ENCODE results near the gene GLP1R.

GLP1R gene

DNA sequence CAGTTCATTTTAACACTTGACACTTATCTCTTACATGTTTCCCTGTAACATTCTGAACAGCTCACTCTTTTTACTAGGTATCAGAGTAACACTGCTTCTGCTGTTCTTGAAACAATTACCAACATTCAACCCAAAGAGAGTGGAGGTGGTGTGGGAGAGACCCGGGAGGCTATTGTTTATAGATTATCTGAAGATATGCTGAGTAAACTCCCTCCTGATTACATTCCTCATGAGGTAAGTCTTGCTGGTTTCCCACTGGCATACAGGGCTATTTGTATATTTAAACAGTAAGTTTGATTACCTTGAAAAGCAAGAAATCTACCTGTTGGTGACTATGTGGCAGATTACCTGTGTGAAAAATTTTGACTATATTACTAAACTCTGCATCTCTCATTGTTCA, 39.8 kb upstream of the GLP1R start:
- ChIA-PET POLR2A (no interaction called here), CTCF (interaction anchor here (0.6 to 1.2 kb wide), 3 partner anchors 11 to 139 kb away, joined by 3 to 5 read pairs (median 5); no protein-coding TSS in a partner anchor)
- TF ChIP-seq LEF1 (IDR thresholded peaks at IDR 0.05; ENCODE audit: borderline replicate concordance) (no peak), FOXA1 (IDR thresholded peaks at IDR 0.05) (no peak), ARNT (IDR thresholded peaks at IDR 0.05) (no peak), FOXK2 (IDR thresholded peaks at IDR 0.05) (no peak), TARDBP (IDR thresholded peaks at IDR 0.05) (no peak), NFRKB (IDR thresholded peaks at IDR 0.05) (no peak), SUZ12 (IDR thresholded peaks at IDR 0.05) (no peak), ELF4 (IDR thresholded peaks at IDR 0.05) (no peak), L3MBTL2 (conservative IDR thresholded peaks at IDR 0.05) (no peak), ZNF384 (IDR thresholded peaks at IDR 0.05) (no peak), SP1 (IDR thresholded peaks at IDR 0.05) (no peak), FOXM1 (IDR thresholded peaks at IDR 0.05; ENCODE audit: borderline replicate concordance) (no peak)
- TF ChIP-seq, protein P1, sequence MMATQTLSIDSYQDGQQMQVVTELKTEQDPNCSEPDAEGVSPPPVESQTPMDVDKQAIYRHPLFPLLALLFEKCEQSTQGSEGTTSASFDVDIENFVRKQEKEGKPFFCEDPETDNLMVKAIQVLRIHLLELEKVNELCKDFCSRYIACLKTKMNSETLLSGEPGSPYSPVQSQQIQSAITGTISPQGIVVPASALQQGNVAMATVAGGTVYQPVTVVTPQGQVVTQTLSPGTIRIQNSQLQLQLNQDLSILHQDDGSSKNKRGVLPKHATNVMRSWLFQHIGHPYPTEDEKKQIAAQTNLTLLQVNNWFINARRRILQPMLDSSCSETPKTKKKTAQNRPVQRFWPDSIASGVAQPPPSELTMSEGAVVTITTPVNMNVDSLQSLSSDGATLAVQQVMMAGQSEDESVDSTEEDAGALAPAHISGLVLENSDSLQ (IDR thresholded peaks at IDR 0.05) = no peak
- no peak for DNase-seq (ENCODE audit: extremely low spot score)

DNA sequence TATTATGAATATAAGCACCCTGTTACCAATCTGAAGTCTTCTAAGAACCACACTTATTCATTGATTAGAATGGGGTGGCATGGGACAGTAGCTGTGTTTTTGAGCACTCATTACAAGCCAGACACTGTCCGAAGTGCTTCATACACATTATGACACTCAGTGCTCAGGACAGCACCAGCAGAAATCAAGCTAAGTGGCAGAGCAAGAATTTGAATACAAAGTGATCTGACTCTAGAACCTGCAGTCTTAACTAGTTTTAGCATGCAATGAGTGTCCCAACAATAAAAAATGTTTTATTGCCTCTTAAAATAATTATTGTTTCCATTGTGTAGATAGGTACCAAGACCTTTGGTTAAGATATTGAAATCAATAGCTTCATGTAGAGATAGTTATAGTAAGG, 39.1 kb upstream of the GLP1R start:
- TF ChIP-seq BHLHE40 (IDR thresholded peaks at IDR 0.05; ENCODE audit: borderline replicate concordance) (no peak), NFRKB (IDR thresholded peaks at IDR 0.05) (no peak), ARNT (IDR thresholded peaks at IDR 0.05) (no peak), SP1 (IDR thresholded peaks at IDR 0.05) (no peak), HDGF (IDR thresholded peaks at IDR 0.05; ENCODE audit: borderline replicate concordance) (no peak), FOXM1 (IDR thresholded peaks at IDR 0.05; ENCODE audit: borderline replicate concordance) (no peak), ZNF384 (IDR thresholded peaks at IDR 0.05) (no peak), TARDBP (IDR thresholded peaks at IDR 0.05) (no peak), SUZ12 (IDR thresholded peaks at IDR 0.05) (no peak), L3MBTL2 (conservative IDR thresholded peaks at IDR 0.05) (no peak), FOXA1 (IDR thresholded peaks at IDR 0.05) (no peak), CTBP1 (IDR thresholded peaks at IDR 0.05; ENCODE audit: borderline replicate concordance) (no peak), FOXK2 (IDR thresholded peaks at IDR 0.05) (no peak), LEF1 (IDR thresholded peaks at IDR 0.05; ENCODE audit: borderline replicate concordance) (no peak), ELF4 (IDR thresholded peaks at IDR 0.05) (no peak)
- TF ChIP-seq, protein P1 (IDR thresholded peaks at IDR 0.05) = no peak
- ChIA-PET POLR2A (no interaction called here), CTCF (interaction anchor here (0.6 to 1.6 kb wide), 4 partner anchors 12 to 293 kb away, joined by 3 to 5 read pairs (median 4); no protein-coding TSS in a partner anchor)
- DNase-seq (ENCODE audit: extremely low spot score) = no peak

DNA sequence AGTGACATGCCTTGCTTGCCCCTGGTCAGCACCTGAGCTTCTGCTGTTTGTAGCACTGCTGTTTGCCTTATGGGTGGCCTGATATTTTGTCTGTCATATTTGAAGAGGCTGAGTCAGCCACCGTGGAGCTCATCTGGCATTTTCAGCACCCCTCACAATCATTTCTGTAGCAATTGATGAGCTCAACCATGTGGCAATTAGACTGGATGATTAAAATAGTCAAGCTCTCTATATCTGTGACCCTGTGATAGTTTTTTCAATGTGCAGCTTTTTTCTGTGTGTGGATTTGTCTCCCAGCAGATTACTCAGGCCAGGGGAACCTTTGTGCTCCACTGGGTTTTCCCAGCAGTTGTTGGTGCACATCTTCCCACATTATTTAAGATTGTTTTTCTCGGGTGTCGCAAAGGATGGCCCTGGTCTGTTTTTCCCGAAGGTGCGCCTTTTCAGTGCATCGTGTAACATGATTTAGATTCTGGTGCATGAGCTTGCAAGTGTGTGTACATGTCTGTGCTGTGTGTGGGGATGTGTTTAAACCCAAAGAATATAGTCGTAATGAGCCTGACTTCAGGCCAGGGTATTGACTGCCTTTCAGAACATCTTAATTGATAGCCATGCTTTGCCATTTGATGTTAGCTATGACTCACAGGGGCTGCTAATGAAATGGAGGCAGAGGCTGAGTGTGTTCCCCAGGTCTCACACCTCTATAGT, 31.6 kb upstream of the GLP1R start:
- TF ChIP-seq ARNT (IDR thresholded peaks at IDR 0.05) = no peak
- TF ChIP-seq FOXK2 (IDR thresholded peaks at IDR 0.05) = no peak
- TF ChIP-seq LEF1 (IDR thresholded peaks at IDR 0.05; ENCODE audit: borderline replicate concordance) = no peak
- TF ChIP-seq BHLHE40 (IDR thresholded peaks at IDR 0.05; ENCODE audit: borderline replicate concordance) = no peak
- no peak for TF ChIP-seq SP1 (IDR thresholded peaks at IDR 0.05)
- TF ChIP-seq L3MBTL2 (conservative IDR thresholded peaks at IDR 0.05) = no peak
- TF ChIP-seq NFRKB (IDR thresholded peaks at IDR 0.05) = no peak
- no peak for TF ChIP-seq FOXM1 (IDR thresholded peaks at IDR 0.05; ENCODE audit: borderline replicate concordance)
- TF ChIP-seq, protein P1 (IDR thresholded peaks at IDR 0.05) = no peak
- no peak for TF ChIP-seq TARDBP (IDR thresholded peaks at IDR 0.05)
- TF ChIP-seq ELF4 (IDR thresholded peaks at IDR 0.05) = no peak
- TF ChIP-seq FOXA1 (IDR thresholded peaks at IDR 0.05) = no peak
- DNase-seq (ENCODE audit: extremely low spot score) = no peak
- ChIA-PET CTCF (interaction anchor here (0.6 to 2.6 kb wide), 4 partner anchors 11 to 1409 kb away, joined by 3 to 7 read pairs (median 4); no protein-coding TSS in a partner anchor), POLR2A (no interaction called here)

DNA sequence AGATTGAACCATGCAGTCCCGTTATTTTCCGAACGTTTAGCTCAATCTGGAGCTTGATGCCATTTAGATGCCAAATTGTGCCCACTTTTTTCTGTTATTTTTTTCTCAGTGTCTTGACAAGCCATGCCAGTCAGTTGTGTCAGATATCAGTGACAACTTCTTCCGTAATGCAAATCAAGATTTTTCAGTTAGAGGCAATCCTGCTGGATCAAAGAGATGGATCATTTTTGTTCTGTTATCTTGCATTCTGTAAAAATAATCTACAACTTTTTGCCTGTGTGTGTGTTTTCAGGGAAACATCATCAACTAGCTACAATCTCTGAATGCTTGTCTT, 31.1 kb upstream of the GLP1R start:
- ChIA-PET CTCF (interaction anchor here (1.1 to 2.6 kb wide), 3 partner anchors 11 to 21 kb away, joined by 3 to 7 read pairs (median 4); no protein-coding TSS in a partner anchor), POLR2A (interaction anchor here (1.1 kb wide), 1 partner anchor 21 kb away, joined by 3 read pairs; no protein-coding TSS in a partner anchor)
- no peak for TF ChIP-seq ZNF384 (IDR thresholded peaks at IDR 0.05)
- no peak for TF ChIP-seq CTBP1 (IDR thresholded peaks at IDR 0.05; ENCODE audit: borderline replicate concordance)
- TF ChIP-seq FOXK2 (IDR thresholded peaks at IDR 0.05) = no peak
- no peak for TF ChIP-seq TARDBP (IDR thresholded peaks at IDR 0.05)
- no peak for TF ChIP-seq NFRKB (IDR thresholded peaks at IDR 0.05)
- no peak for TF ChIP-seq FOXA1 (IDR thresholded peaks at IDR 0.05)
- no peak for TF ChIP-seq ELF4 (IDR thresholded peaks at IDR 0.05)
- TF ChIP-seq HDGF (IDR thresholded peaks at IDR 0.05; ENCODE audit: borderline replicate concordance) = no peak
- TF ChIP-seq BHLHE40 (IDR thresholded peaks at IDR 0.05; ENCODE audit: borderline replicate concordance) = no peak
- TF ChIP-seq L3MBTL2 (conservative IDR thresholded peaks at IDR 0.05) = no peak
- TF ChIP-seq SUZ12 (IDR thresholded peaks at IDR 0.05) = no peak
- TF ChIP-seq, protein P1 (IDR thresholded peaks at IDR 0.05) = no peak
- TF ChIP-seq LEF1 (IDR thresholded peaks at IDR 0.05; ENCODE audit: borderline replicate concordance) = no peak
- no peak for TF ChIP-seq FOXM1 (IDR thresholded peaks at IDR 0.05; ENCODE audit: borderline replicate concordance)
- no peak for DNase-seq (ENCODE audit: extremely low spot score)

DNA sequence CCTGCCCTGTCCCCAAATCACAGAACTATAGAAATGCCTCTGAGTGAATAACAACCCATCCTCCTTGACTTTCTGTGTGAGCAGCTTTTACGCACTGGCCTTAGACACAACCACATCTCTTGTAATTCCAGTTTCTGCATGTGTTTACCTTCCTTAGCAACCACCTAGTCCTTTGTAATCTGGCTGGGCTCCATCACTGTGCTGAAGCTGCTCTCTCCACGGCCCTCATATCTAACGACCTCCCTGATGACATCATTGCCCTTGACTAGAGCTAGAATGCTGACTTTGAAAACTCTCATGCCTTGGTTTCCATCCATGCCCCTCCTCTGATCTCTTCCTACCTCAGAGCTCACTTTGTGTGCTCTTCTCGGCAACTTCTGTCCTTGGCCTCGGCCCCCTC, 30.5 kb upstream of the GLP1R start:
- TF ChIP-seq FOXA1 (IDR thresholded peaks at IDR 0.05) (no peak), BHLHE40 (IDR thresholded peaks at IDR 0.05; ENCODE audit: borderline replicate concordance) (no peak), FOXM1 (IDR thresholded peaks at IDR 0.05; ENCODE audit: borderline replicate concordance) (no peak), TARDBP (IDR thresholded peaks at IDR 0.05) (no peak), NFRKB (IDR thresholded peaks at IDR 0.05) (no peak), ELF4 (IDR thresholded peaks at IDR 0.05) (no peak), ZNF384 (IDR thresholded peaks at IDR 0.05) (no peak)
- CTCF ChIA-PET = interaction anchor here (1.5 to 2.6 kb wide), 2 partner anchors 15 to 21 kb away, joined by 4 to 7 read pairs; no protein-coding TSS in a partner anchor
- POLR2A ChIA-PET = interaction anchor here (1.1 kb wide), 1 partner anchor 21 kb away, joined by 3 read pairs; no protein-coding TSS in a partner anchor
- DNase-seq (ENCODE audit: extremely low spot score) = no peak
